GM20431 (cell line): ENCODE data around the gene RELB.

ENCODE experiments used
- in situ Hi-C: fragments of 300-500 bp; cut with MseI, MboI; formaldehyde crosslinking; loops from one replicate; pipeline ENCODE4 v1.15.0; 2020; ENCODE audit warnings: low sequenced_read_pairs; ENCODE audit not compliant: unreplicated experiment

The RELB gene

DNA sequence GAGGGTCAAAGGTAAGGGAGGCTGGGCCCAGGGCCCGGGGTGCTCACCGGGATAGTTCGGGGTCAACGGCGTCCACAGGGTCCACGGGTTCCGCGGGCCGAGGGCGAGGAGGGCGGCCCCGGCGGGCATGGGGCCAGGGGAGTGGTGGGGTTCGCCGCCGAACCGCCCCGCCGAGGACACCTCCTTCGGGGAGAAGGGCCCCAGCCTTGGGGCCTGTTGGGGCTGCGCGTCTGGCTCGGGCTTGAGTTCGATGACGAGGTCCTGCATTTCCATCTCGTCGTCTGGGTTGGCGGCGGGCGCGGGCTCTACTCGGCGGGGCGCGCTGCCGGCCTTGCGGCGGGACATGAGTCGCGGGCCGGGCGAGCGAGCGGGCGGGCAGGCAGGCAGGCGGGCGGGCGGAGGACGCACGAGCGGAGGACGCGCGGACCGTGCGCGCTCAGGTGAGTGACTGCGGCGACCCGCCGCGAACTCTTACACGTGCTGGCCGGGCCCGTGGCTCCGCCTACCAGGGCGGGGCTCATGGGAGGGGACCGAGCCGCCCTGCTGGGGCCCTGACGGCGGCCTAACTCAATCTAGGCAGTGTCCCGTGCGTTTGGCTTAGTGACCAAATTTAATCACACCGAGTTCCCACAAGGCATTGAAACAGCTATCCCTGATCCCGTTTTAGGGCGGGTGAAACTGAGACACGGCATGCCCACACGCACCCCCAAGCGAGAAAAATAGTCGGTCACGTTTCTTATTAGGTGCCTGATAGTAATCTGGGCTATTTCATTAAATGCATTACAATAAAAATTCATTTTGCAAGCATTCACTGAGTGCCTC is 75.0 kb downstream of the RELB start, which contains the start of gene ZNF296:
TSS of gene ZNF296 (minus strand) at position 450 of the 822 bp plus-strand sequence. CDS start at position 345, 105 bp downstream.
- in situ Hi-C loops: no loop called here

DNA sequence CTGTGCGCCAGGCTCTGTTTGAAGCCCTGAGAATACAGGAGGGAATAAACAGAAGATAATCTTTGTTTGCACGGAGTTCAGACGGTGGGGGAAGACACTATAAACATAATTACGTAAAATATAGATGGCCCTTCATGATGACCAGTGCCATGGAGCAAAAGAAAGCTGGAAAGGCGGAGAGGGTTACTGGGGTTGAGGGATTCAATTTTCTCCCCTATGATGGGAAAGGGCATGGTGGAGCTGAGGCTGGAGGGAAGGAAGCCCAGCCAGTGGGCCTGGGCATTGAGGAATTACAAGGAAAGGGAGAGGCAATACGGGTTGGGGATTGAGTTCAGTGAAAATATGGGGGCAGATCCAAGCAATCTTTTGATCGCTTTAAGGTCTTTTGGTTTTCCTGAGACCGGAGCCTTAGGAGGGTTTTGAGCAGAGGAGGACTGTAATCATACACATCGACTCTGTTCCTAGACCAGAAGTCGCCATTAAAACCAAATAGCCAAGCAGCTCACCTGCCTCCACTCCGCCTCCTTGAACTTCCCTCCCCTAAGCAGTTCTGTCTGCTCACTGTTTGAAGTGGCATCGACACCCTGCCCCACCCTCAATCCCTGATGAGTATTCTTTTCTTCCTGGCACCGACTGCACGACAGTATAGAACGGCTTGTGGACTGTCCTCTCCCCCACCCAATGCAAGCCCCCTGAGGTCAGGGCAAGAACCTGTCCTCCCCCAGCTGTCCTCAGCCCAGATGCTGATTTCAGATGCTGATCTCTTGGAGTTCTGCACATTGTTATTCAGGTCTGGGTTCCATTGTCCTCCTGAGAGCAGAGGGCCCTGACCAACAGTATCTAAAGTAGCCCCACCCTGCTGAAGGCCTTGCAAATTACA is 75.8 kb downstream of the RELB start:
- in situ Hi-C loops: no loop called here

DNA sequence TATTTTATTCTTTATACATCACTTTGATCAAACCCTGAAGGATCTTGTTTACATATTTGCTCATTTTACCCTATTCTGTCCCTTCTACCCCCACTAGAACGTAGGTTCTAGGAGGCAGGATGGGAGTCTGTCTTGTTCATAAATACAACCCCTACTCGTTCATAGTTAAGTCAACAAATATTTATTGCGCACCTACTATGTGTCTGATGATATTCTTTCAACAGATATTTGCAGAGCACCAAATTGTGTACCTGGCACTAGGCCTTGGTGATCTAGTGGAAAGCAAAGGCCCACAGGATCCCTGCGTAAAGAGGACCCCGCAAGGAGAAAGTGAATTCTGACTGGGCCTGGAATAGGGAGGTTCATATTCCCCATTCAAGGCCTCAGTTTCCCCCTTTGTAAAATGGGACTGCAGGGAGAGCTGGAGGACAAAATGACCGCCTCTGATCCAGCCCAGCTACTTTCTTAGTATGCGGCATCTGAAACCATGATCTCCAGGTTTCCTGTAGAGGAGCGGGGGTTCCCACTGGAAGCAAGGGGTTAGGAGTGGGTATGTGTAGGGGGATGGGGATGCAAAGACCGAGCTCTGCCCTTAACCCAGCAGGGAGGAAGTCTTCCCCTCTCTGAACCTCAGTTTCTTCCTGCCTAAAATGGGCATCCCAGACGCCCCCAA is 77.3 kb downstream of the RELB start:
- in situ Hi-C loops: no loop called here

DNA sequence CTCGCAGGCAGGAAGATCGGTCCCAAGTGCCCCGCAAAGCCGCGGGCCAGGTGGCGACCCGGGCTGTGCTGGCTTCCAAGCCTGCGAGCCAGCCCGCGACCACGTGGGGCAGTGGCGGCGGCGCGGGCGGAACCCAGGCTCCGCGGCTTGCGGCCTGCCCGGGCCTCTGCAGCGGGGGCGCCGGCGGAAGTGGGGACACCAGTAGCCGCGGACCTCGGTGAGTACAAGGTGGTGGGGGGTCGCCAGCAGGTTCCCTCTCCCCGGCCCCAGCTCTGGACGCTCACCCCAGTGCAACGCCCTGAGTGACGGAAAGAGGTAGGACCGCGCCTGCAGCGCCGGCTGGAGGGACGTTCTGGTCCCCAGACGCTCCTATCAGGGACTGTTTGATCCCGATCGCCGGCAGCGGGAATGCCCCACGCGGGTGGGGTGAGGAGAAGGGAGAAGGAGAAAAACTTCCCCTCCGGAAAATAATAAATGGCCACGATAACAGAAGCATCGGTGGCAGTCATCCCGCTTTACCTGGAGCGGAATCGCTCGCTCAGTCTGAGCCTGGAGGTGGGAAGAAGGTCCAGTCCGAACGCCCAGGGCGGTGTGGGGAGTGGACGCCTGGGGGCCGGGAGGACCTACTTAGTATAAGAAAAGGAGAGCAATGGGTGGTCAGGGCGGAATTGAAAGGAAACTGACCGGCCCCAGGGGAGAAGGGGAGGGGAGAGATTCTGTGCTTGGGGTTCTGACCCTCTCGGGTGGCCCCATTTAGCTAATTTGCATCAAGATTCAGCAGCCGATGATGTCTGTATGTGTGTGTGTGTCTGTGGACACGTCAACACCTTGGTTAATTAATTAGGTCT is 78.0 kb downstream of the RELB start, which contains the start of gene GEMIN7:
TSS of gene GEMIN7 (plus strand) at position 198 of the 848 bp plus-strand sequence. CDS start 10,855 bp downstream, outside the sequence.
- in situ Hi-C loops: no loop called here

DNA sequence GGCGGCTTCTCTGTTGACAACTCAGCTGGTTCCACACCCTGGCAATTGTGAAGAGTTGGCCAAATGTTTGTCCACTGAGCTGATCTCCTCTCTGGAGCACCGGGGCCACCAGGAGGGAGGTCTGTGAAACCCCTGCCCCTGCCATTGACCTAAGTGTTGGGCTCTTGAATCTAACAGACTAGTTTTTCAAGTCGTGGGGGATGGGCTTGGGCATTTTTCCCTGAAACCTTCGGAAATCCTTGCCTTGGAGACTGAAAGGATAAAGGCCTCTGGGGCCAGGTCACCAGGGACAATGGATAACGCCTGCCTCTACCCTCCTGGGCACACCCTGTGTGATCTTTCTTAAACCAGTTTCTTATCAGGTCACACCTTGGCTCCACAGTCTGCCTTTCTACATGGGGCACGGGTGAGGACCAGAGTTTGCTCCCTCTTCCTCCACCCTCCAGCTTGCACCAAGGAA is 78.7 kb downstream of the RELB start:
- in situ Hi-C loops: no loop called here

DNA sequence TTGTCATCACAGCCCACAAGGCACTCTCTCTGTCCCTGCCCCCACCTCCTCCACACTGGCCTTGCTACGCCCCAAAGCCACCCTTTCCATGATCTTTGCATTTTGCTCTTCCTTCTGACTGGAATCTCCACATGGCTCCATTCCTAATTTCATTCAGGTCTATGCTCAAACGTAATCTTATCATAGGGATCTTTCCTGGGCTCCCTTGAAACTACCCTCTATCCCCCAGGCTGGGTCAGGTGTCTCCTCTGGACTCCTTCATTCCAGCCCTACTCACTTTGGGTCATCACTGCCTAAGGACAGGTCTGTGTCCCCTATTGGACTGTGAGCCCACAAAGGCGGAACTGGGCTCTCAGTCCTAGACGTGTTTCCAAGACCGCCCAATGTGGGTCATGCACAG is 80.9 kb downstream of the RELB start:
- in situ Hi-C loops: no loop called here

DNA sequence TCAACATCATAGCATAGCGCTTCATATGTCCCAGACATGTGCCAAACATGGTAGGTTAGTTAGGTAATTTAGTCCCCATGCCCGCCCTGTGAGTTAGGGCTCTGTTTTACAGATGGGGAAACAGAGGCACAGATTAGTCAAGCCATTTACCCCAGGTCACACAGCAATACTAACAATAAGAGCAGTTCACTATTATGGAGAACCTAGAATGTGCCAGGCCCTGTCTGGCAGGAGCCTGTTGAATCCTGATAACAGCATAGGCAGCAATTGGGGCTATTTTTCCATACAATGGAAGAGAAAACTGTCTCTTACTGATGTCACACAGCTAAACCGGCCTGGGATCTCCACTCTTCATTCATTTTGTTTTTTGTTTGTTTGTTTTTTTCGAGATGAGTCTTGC is 85.2 kb downstream of the RELB start:
- in situ Hi-C loops: no loop called here

DNA sequence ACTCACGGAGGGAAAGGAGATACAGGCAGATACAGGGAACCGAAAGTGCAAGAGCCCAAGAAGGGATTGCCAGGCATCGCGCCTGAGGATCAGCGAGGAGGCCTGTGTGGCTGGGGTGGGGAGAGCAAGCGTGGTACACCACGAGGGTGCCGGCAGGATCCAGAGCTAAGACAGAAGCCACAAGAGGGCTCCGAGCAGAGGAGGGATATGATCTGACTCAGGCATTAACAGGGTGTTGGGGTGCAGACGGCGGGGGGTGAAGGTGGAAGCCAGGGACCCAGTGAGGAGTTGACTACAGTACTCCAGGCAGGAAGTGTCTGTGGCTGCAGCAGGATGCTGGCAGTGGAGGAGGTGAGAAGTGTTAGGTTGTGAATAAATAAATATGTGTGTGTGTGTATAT is 86.3 kb downstream of the RELB start:
- in situ Hi-C loops: no loop called here
